Smooth muscle cell (in vitro differentiated cells): ENCODE results near the gene RRN3. TPM values are rescaled to one million over a fixed set of nuclear protein-coding genes. Genes with fewer than 3 reads are reported as not detected.

Experiments used
- DNase-seq: peaks from one replicate; lab custom pipeline; 2025; ENCODE audit not compliant: unreplicated experiment; lab: John Stamatoyannopoulos, UW
- H2AFZ ChIP-seq: fragments of 200-600 bp; sonication (generic); 2 replicates; pipeline ENCODE4 v1.6.0; 2016; ENCODE audit warnings: antibody characterized with exemption, low read depth, mild to moderate bottlenecking
- H3F3A ChIP-seq: fragments of 200-600 bp; sonication (generic); 2 replicates; pipeline ENCODE4 v1.6.0; 2017; ENCODE audit warnings: antibody characterized with exemption, low read depth
- H3K27ac ChIP-seq: fragments of 200-600 bp; sonication (generic); 2 replicates; pipeline ENCODE4 v1.5.1; 2016; ENCODE audit warnings: low read depth, mild to moderate bottlenecking
- H3K27me3 ChIP-seq: fragments of 200-600 bp; sonication (generic); 2 replicates; pipeline ENCODE4 v1.6.1; 2016; ENCODE audit warnings: low read depth, mild to moderate bottlenecking
- H3K36me3 ChIP-seq: fragments of 200-600 bp; sonication (generic); 2 replicates; pipeline ENCODE4 v1.5.1; 2016; ENCODE audit warnings: low read depth
- H3K4me1 ChIP-seq: fragments of 200-600 bp; sonication (generic); 2 replicates; pipeline ENCODE4 v1.5.1; 2016; ENCODE audit warnings: low read depth
- H3K4me2 ChIP-seq: fragments of 200-600 bp; sonication (generic); 2 replicates; pipeline ENCODE4 v1.6.0; 2016; ENCODE audit warnings: mild to moderate bottlenecking
- H3K4me3 ChIP-seq: fragments of 200-600 bp; sonication (generic); 2 replicates; pipeline ENCODE4 v1.5.1; 2016; ENCODE audit warnings: mild to moderate bottlenecking
- H3K79me2 ChIP-seq: fragments of 200-600 bp; sonication (generic); 2 replicates; pipeline ENCODE4 v1.6.0; 2016; ENCODE audit warnings: low read depth, mild to moderate bottlenecking
- H3K9ac ChIP-seq: fragments of 200-600 bp; sonication (generic); 2 replicates; pipeline ENCODE4 v1.6.0; 2016; ENCODE audit warnings: low read depth
- H3K9me3 ChIP-seq: fragments of 200-600 bp; sonication (generic); replicated peaks from 2 replicates; pipeline ENCODE4 v1.5.1; 2016; ENCODE audit warnings: low read depth
- H4K20me1 ChIP-seq: fragments of 200-600 bp; sonication (generic); 2 replicates; pipeline ENCODE4 v1.6.0; 2016; ENCODE audit warnings: low read depth
- WGBS: methylation state at CpG from one replicate; pipeline ENCODE4 v1.1.7; 2016; ENCODE audit warnings: low lambda C conversion rate; 5-methylcytosine and 5-hydroxymethylcytosine counted together
- polyA plus RNA-seq: library from polyadenylated mRNA; unstranded; fragments of >200 nt; fragmentation: Nextera tagmentation; extraction: Ambion mirVana; gene quantifications from 2 replicates; pipeline ENCODE4 v1.2.1, GENCODE V29; 2016
- total RNA-seq: library from RNA; depleted of rRNA; stranded (reverse); fragments of >200 nt; gene quantifications from 2 replicates; pipeline ENCODE4 v1.2.3, GENCODE V29; 2014
- TF ChIP-seq, protein P1 (sequence below): fragments of 200-600 bp; sonication (generic); IDR thresholded peaks from 2 replicates; pipeline ENCODE4 v1.5.1; 2017; ENCODE audit warnings: borderline replicate concordance, mild to moderate bottlenecking, antibody characterized with exemption; ENCODE audit not compliant: insufficient read depth, poor library complexity, severe bottlenecking

Gene RRN3
- total and polyA plus RNA-seq, 2 experiments from 2014 or later, result 17.7 to 47.1 TPM

DNA sequence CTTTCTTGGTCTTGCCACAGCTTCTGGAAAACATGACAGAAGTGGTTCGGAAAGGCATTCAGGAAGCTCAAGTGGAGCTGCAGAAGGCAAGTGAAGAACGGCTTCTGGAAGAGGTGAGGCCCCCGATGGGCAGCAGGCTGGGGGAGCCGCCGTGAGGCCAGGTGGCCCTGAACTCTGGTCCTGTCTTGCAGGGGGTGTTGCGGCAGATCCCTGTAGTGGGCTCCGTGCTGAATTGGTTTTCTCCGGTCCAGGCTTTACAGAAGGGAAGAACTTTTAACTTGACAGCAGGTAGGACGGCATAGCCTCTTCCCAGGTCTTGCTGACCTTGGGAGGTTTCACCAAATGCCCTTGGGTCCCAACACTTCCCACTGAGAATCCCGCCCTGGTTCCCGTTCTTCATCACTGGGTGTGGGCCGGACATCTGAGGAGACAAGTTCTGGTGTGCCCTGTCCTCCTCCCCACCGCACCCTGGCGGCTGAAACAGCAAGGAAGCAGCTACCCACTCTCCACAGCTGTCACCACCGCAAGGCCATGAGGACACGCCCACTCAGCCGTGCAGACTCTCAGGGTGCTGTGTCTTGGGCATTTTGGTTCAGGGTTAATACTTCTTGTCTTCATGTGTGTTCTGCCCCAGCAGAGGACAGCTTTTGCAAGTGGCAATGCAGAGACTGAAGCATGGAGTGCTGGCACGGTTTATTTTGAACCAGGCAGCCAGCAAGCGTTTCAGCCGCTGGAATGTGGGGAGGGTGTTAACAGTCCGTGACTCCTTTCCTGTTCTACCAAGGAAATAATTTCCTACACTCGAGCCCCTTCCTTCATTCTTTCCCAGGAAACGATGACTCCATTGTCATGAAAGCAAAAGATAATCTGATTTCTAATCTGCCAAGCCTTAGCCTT is 59.6 kb downstream of the RRN3 start:
- no peaks in the 10 kb centered on the region for H3K4me1 ChIP-seq
- no peak overlapping the region for H3K4me2 ChIP-seq
- H3K9me3 ChIP-seq, result no peaks in the 10 kb centered on the region
- DNase-seq, result no peak
- H3K27ac ChIP-seq, result no peak overlapping the region
- H3K27me3 ChIP-seq, result no peaks in the 10 kb centered on the region
- no peak overlapping the region for H3K9ac ChIP-seq
- peaks cover 49% of the 10 kb centered on the region for H3K36me3 ChIP-seq
- no peak overlapping the region for H3K4me3 ChIP-seq
- WGBS, result 92% methylated on average over 23 of the region's 23 CpGs
- H2AFZ ChIP-seq, result no peak overlapping the region
- H3K79me2 ChIP-seq, result no peaks in the 10 kb centered on the region
- peaks cover 34% of the 10 kb centered on the region for H4K20me1 ChIP-seq
- H3F3A ChIP-seq, result peaks cover 12% of the 10 kb centered on the region
- TF ChIP-seq, protein P1, sequence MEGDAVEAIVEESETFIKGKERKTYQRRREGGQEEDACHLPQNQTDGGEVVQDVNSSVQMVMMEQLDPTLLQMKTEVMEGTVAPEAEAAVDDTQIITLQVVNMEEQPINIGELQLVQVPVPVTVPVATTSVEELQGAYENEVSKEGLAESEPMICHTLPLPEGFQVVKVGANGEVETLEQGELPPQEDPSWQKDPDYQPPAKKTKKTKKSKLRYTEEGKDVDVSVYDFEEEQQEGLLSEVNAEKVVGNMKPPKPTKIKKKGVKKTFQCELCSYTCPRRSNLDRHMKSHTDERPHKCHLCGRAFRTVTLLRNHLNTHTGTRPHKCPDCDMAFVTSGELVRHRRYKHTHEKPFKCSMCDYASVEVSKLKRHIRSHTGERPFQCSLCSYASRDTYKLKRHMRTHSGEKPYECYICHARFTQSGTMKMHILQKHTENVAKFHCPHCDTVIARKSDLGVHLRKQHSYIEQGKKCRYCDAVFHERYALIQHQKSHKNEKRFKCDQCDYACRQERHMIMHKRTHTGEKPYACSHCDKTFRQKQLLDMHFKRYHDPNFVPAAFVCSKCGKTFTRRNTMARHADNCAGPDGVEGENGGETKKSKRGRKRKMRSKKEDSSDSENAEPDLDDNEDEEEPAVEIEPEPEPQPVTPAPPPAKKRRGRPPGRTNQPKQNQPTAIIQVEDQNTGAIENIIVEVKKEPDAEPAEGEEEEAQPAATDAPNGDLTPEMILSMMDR, result no peak

DNA sequence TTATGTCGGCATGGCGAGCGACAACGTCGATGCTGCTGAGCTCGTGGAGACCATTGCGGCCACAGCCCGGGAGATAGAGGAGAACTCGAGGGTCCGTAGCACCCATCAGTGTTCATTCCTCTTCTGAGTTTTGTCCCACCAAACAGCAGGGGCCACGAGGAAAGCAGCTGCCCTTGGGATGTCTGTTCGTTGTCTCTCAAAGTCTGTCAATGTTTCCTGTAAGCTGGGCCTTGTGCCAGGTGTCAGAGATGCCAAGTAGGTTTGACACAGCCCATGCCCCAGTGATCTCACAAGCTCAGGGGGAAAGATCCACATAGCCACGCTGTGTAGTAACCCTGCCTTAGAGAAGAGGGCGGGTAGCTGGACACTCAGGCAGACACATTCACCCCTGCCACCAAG is 60.8 kb downstream of the RRN3 start:
- Histone ChIP-seq H3K27ac (no peak overlapping the region), H3K36me3 (peaks cover 49% of the 10 kb centered on the region), H3K9me3 (no peaks in the 10 kb centered on the region), H4K20me1 (peaks cover 46% of the 10 kb centered on the region), H3K4me1 (no peaks in the 10 kb centered on the region), H3K4me2 (no peak overlapping the region), H2AFZ (no peak overlapping the region), H3K79me2 (no peaks in the 10 kb centered on the region), H3K9ac (no peak overlapping the region), H3K27me3 (no peaks in the 10 kb centered on the region), H3F3A (peaks cover 21% of the 10 kb centered on the region), H3K4me3 (no peak overlapping the region)
- 94% methylated on average over 14 of the region's 14 CpGs for WGBS
- TF ChIP-seq, protein P1, result no peak
- no peak for DNase-seq

DNA sequence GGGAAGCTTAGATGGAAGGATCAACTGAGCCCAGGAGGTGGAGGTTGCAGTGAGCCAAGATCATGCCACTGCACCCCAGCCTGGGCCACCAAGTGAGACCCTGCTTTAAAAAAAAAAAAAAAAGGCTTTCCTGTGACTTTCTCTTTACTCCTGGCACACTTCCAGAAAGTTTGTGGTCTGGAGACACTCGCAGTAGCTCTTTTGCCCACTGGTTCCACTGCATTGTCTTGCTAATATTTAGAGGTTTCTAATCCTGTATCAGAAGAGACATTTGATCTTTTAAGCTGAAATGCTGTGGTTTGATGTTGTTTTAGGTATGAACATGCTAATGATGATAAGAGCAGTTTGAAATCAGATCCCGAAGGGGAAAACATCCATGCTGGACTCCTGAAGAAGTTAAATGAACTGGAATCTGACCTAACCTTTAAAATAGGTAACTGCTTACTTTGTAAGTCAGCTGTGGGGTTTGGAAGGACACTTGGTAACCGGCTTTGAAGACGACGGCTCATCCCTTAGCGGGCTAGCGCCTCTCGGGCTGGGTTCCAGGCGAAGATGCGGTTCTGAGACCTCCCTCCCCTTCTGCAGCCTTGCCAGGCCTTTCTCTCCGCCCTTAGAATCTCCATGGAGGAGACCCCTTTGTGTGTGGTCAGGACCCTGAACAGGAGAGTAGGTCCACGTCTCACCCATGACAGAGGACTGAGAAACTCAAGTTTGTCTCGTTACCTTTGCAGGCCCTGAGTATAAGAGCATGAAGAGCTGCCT is 61.3 kb downstream of the RRN3 start:
- WGBS, result 94% methylated on average over 13 of the region's 13 CpGs
- DNase-seq, result no peak
- no peak overlapping the region for H3K9ac ChIP-seq

More for the DNA sequence above, 61.3 kb downstream of the RRN3 start:
- Histone ChIP-seq H3K36me3 (peaks cover 45% of the 10 kb centered on the region), H2AFZ (no peak overlapping the region), H3K79me2 (no peaks in the 10 kb centered on the region), H4K20me1 (peaks cover 49% of the 10 kb centered on the region), H3K9me3 (no peaks in the 10 kb centered on the region), H3K27ac (no peak overlapping the region), H3K4me3 (no peak overlapping the region), H3K27me3 (no peaks in the 10 kb centered on the region), H3K4me1 (no peaks in the 10 kb centered on the region), H3K4me2 (no peak overlapping the region), H3F3A (peaks cover 17% of the 10 kb centered on the region)
- TF ChIP-seq, protein P1, result no peak
